ENCODE measurements around the gene BIRC5. TPM values are rescaled to one million over a fixed set of nuclear protein-coding genes. Genes with fewer than 3 reads are reported as not detected.

Gene BIRC5
- total RNA-seq, 4 donors from 2014 or later, result 2.2 to 2.9 TPM; not detected in 2

DNA sequence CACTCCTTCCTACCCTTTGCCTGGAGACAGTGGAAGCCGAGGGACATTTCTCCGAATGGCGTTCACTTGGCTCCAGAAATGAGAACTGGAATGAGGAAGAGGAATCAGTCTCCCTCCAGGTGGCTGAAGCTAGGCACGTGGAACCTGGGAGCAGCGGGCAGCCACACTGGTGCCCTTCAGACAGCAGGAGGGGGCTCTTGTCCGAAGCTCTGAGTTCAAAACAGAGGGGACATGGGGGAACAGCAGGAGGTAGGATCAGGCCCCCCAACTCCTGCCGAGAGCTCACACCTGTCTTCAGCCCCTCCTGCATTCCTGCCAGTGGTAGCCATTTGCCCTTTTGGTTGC, 58.8 kb downstream of the BIRC5 start:
- TF ChIP-seq, protein P1, sequence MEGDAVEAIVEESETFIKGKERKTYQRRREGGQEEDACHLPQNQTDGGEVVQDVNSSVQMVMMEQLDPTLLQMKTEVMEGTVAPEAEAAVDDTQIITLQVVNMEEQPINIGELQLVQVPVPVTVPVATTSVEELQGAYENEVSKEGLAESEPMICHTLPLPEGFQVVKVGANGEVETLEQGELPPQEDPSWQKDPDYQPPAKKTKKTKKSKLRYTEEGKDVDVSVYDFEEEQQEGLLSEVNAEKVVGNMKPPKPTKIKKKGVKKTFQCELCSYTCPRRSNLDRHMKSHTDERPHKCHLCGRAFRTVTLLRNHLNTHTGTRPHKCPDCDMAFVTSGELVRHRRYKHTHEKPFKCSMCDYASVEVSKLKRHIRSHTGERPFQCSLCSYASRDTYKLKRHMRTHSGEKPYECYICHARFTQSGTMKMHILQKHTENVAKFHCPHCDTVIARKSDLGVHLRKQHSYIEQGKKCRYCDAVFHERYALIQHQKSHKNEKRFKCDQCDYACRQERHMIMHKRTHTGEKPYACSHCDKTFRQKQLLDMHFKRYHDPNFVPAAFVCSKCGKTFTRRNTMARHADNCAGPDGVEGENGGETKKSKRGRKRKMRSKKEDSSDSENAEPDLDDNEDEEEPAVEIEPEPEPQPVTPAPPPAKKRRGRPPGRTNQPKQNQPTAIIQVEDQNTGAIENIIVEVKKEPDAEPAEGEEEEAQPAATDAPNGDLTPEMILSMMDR (IDR thresholded peaks at IDR 0.05; ENCODE audit: low read depth), result no peak

DNA sequence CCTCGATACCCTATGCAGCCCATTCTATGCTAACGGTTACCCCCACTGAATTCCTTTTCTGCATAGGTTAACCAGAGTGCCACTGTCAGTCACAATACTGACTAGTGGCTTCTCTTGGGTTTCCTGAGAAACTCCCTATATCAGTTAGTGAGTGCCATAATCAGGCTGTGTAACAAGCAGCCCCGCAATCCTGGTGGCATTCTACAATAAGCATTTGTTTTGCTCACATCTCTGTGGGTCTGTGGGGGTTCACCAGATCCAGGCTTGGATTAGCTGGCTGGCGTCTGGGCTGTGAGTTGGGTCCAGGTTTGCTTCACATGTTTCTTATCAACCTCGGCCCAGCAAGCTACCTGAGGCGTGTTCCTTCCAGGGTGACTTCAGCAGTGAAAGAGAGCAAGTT, 59.8 kb downstream of the BIRC5 start:
- TF ChIP-seq, protein P1 (IDR thresholded peaks at IDR 0.05; ENCODE audit: low read depth), result no peak

Small RNA genes lying within 50 kb of the gene (small RNA-seq; reads per million reads assigned to genes)
- gene AC087645.1, result not detected

Other genes starting within 250 kb of the BIRC5 start
- 10 to 100 TPM; 18.5 to 78.2 (median 23.6) TPM for gene TMC6, start 85.5 kb upstream of the BIRC5 start, total RNA-seq
- 1 to 10 TPM; 2.0 to 7.7 (median 7.6) TPM for gene TMC8, start 83.5 kb upstream of the BIRC5 start, total RNA-seq
- not detected for gene C17orf99, start 67.9 kb upstream of the BIRC5 start, total RNA-seq
- 10 to 100 TPM; 33.0 to 80.6 (median 50.1) TPM for gene SYNGR2, start 45.7 kb upstream of the BIRC5 start, total RNA-seq
- gene TK1, start 27.2 kb upstream of the BIRC5 start, total RNA-seq, result 1 to 10 TPM; 1.1 to 8.8 (median 2.7) TPM
- gene AFMID, start 26.9 kb upstream of the BIRC5 start, total RNA-seq, result 10 to 100 TPM; 14.9 to 27.4 (median 20.3) TPM
- not detected for gene TMEM235, start 17.4 kb downstream of the BIRC5 start, total RNA-seq
- 10 to 100 TPM; 15.4 to 33.3 (median 24.7) TPM for gene SOCS3, start 145.8 kb downstream of the BIRC5 start, total RNA-seq
- gene PGS1, start 164.4 kb downstream of the BIRC5 start, total RNA-seq, result 10 to 100 TPM; 25.4 to 63.9 (median 38.4) TPM

Data from subcutaneous adipose tissue (tissue), 4 donors.